ENCODE data around the gene DLEC1. TPM values are rescaled to one million over a fixed set of nuclear protein-coding genes. Genes with fewer than 3 reads are reported as not detected.

DLEC1 gene
- total and polyA plus RNA-seq, 9 of the 15 experiments (the other 6 are each of a cell fraction or from before 2014, with no cell fraction given), result 0.07 to 0.08 TPM; not detected in 7

DNA sequence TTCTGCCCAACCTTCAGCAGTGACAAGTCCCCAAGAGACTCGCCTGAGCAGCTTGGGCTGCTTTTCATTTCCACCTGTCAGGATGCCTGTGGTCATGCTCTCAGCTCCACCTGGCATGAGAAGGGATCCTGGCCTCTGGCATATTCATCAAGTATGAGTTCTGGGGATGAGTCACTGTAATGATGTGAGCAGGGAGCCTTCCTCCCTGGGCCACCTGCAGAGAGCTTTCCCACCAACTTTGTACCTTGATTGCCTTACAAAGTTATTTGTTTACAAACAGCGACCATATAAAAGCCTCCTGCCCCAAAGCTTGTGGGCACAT, 102.9 kb downstream of the DLEC1 start (continued):
- TF ChIP-seq REST (IDR thresholded peaks at IDR 0.05; ENCODE audit: borderline replicate concordance) (no peak), REST (CRISPR knock-in tag; IDR thresholded peaks at IDR 0.05; ENCODE audit: low read depth) (no peak), NRF1 (conservative IDR thresholded peaks at IDR 0.05 in 1 of 2, IDR thresholded peaks at IDR 0.05 in 1 of 2) (no peak), MCM5 (IDR thresholded peaks at IDR 0.05; ENCODE audit: low read depth) (no peak), RUNX1 (IDR thresholded peaks at IDR 0.05; ENCODE audit: low read depth) (no peak), ZNF644 (tag; IDR thresholded peaks at IDR 0.05; ENCODE audit: low read depth) (no peak), MYC (IDR thresholded peaks at IDR 0.05; ENCODE audit: low read depth, low read length) (no peak), MYC (CRISPR knock-in tag; IDR thresholded peaks at IDR 0.05; ENCODE audit: borderline replicate concordance, low read depth) (no peak), KAT7 (CRISPR knock-in tag; IDR thresholded peaks at IDR 0.05; ENCODE audit: borderline replicate concordance) (no peak), ZNF551 (CRISPR knock-in tag; IDR thresholded peaks at IDR 0.05) (no peak), DPF2 (IDR thresholded peaks at IDR 0.05) (no peak), HIVEP1 (CRISPR knock-in tag; IDR thresholded peaks at IDR 0.05) (no peak)
- TF ChIP-seq, protein P1, sequence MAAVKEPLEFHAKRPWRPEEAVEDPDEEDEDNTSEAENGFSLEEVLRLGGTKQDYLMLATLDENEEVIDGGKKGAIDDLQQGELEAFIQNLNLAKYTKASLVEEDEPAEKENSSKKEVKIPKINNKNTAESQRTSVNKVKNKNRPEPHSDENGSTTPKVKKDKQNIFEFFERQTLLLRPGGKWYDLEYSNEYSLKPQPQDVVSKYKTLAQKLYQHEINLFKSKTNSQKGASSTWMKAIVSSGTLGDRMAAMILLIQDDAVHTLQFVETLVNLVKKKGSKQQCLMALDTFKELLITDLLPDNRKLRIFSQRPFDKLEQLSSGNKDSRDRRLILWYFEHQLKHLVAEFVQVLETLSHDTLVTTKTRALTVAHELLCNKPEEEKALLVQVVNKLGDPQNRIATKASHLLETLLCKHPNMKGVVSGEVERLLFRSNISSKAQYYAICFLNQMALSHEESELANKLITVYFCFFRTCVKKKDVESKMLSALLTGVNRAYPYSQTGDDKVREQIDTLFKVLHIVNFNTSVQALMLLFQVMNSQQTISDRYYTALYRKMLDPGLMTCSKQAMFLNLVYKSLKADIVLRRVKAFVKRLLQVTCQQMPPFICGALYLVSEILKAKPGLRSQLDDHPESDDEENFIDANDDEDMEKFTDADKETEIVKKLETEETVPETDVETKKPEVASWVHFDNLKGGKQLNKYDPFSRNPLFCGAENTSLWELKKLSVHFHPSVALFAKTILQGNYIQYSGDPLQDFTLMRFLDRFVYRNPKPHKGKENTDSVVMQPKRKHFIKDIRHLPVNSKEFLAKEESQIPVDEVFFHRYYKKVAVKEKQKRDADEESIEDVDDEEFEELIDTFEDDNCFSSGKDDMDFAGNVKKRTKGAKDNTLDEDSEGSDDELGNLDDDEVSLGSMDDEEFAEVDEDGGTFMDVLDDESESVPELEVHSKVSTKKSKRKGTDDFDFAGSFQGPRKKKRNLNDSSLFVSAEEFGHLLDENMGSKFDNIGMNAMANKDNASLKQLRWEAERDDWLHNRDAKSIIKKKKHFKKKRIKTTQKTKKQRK (IDR thresholded peaks at IDR 0.05; ENCODE audit: borderline replicate concordance, low read depth, low read length), result no peak
- TF ChIP-seq, protein P2, sequence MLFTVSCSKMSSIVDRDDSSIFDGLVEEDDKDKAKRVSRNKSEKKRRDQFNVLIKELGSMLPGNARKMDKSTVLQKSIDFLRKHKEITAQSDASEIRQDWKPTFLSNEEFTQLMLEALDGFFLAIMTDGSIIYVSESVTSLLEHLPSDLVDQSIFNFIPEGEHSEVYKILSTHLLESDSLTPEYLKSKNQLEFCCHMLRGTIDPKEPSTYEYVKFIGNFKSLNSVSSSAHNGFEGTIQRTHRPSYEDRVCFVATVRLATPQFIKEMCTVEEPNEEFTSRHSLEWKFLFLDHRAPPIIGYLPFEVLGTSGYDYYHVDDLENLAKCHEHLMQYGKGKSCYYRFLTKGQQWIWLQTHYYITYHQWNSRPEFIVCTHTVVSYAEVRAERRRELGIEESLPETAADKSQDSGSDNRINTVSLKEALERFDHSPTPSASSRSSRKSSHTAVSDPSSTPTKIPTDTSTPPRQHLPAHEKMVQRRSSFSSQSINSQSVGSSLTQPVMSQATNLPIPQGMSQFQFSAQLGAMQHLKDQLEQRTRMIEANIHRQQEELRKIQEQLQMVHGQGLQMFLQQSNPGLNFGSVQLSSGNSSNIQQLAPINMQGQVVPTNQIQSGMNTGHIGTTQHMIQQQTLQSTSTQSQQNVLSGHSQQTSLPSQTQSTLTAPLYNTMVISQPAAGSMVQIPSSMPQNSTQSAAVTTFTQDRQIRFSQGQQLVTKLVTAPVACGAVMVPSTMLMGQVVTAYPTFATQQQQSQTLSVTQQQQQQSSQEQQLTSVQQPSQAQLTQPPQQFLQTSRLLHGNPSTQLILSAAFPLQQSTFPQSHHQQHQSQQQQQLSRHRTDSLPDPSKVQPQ (CRISPR knock-in tag; IDR thresholded peaks at IDR 0.05; ENCODE audit: borderline replicate concordance), result no peak
